Stimulated activated CD4-positive, alpha-beta T cell treated with anti-CD3 and anti-CD28 coated beads, TNF-alpha, amount 100 ng/mL, for 48 hours (primary cell): ENCODE data around the gene UNC5CL.

Experiments
- DNase-seq, 3 donors: peaks; one replicate each; pipeline ENCODE4 v3.0.0-alpha.2; 2020; ENCODE audit warnings: low read depth in 3 of 3

Gene UNC5CL, protein sequence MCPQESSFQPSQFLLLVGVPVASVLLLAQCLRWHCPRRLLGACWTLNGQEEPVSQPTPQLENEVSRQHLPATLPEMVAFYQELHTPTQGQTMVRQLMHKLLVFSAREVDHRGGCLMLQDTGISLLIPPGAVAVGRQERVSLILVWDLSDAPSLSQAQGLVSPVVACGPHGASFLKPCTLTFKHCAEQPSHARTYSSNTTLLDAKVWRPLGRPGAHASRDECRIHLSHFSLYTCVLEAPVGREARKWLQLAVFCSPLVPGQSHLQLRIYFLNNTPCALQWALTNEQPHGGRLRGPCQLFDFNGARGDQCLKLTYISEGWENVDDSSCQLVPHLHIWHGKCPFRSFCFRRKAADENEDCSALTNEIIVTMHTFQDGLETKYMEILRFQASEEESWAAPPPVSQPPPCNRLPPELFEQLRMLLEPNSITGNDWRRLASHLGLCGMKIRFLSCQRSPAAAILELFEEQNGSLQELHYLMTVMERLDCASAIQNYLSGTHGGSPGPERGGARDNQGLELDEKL

DNA sequence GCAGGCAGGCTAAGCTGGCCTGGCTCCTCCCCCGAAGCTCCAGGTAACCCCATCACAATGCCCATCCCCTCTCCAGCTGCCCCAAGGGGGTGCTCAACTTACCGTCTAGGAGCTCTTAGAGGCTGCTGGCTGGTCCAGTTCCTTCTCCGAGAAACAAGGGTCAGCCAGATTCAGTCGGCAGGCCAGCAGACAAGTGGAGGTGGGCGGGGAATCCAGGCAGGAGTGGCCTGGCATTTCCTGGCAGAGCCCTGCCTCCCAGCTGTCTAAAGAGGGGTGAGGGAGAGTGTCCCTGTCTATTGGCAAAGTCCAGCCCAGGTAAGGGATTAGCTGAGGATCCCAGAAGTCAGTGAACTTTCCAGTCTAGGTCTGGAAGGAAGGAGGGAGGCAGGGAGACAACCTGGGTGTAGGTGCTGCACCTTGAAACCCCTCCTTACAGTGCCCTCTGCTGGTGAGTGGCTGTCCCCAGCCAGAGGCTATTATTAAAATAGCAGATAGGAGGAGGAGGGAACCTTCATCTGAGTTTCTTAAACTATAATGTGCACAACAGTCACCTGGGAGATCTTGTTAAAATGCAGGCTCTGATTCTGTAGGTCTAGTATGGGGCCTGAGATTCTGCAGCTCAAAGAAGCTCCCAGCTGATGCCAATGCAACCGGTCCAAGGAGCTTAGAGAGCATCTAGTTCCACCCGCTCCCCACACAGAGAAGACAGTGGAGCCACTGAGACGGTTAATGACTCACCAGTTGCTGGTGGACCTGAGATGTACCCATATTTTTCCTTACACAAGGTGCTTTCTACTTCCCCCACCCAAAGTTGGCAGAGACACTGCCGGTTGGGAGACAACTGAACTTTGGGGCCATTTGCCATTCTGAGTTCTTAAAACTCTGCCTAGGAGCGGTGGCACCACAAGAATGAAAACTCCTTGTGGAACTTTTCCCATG, at the start of gene UNC5CL:
Gene UNC5CL (minus strand): TSS at position 162 of the 939 bp plus-strand sequence. CDS start 4,147 bp downstream, outside the sequence.
- DNase-seq, result peak; percentile 24 to 65 (median 32)

DNA sequence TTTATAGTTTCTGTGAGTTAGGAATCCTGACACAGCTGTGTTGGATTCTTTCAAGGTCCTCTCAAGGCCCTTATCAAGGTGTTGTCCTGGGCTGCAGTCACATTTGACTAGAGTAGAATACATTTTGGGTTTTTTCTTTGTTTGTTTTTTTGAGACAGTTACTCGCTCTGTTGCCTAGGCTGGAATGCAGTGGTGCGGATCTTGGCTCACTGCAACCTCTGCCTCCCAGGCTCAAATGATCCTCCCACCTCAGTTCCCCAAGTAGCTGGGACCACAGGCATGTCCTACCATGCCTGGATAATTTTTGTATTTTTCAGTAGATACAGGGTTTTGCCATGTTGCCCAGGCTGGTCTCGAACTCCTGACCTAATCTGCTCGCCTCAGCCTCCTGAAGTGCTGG, 49.4 kb upstream of the UNC5CL start:
- no peak for DNase-seq

- DNase-seq, result no peak
Measured at GRCh38 chr6:41085182-41085581, 46.2 kb upstream of the UNC5CL start.

DNA sequence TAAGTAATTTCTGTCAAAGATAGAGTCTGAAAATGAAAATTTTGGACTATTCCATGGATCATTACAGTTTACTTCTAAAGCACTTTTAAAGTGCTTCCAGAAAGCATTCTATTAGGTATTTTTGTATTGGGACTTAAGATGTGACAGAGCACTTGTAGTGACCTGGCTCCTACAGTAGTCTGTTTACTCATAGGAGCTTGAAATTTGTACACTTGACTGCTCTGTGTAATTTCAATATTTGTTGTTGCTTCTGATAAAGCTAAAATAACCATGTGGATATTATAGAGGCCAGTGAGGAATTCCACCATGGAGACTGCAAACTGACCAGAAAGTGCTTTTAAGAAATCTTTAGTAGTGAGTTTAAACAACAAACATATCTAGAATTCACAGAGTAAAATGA, 44.1 kb upstream of the UNC5CL start:
- DNase-seq, result no peak

- DNase-seq, result no peak
Measured at GRCh38 chr6:41080621-41081020, 41.6 kb upstream of the UNC5CL start.

- no peak for DNase-seq
Measured at GRCh38 chr6:41079080-41079479, 40.1 kb upstream of the UNC5CL start.

DNA sequence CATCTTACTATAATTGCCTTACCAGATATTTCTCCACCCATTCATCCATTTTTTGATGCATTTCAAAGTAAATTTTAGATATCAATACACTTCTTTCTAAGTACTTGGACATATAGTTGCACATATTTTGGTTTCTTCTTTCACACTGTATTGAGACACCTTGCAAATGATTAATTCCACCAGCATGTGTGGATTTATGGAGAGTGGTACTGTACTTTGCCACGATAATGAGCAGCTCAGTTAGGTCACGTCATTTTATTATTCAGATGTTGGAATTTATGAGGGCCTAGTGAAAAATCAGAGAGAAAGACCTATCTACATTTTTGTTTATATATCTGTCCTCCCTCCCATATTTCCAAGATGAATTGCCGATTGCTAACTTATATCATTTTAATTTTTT, 39.1 kb upstream of the UNC5CL start:
- DNase-seq, result no peak

DNA sequence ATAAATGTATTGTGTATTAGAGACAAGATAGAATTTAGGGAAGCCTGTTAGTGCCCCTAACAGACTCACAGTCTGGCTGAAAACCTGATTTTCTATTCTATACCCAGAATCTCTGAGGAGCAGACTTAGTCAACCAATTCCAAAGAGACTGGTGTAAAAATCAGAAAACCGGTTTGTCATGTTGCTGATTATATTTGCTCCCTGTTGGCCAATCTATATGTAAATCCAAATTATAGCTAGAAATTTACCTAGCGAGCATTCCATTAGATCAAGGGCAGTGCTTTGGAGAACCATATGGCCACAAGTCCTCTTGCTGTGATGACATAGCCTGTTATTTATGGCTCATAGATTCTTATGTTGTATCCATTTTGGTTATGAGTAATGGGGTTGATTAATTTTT, 38.5 kb upstream of the UNC5CL start:
- DNase-seq, result no peak

GRCh38 chr6:41075651-41076626, 36.9 kb upstream of the UNC5CL start:
- DNase-seq, result no peak

GRCh38 chr6:41074692-41075436, 35.8 kb upstream of the UNC5CL start:
- no peak for DNase-seq

GRCh38 chr6:41073968-41074691, 35.1 kb upstream of the UNC5CL start:
- DNase-seq, result no peak

DNA sequence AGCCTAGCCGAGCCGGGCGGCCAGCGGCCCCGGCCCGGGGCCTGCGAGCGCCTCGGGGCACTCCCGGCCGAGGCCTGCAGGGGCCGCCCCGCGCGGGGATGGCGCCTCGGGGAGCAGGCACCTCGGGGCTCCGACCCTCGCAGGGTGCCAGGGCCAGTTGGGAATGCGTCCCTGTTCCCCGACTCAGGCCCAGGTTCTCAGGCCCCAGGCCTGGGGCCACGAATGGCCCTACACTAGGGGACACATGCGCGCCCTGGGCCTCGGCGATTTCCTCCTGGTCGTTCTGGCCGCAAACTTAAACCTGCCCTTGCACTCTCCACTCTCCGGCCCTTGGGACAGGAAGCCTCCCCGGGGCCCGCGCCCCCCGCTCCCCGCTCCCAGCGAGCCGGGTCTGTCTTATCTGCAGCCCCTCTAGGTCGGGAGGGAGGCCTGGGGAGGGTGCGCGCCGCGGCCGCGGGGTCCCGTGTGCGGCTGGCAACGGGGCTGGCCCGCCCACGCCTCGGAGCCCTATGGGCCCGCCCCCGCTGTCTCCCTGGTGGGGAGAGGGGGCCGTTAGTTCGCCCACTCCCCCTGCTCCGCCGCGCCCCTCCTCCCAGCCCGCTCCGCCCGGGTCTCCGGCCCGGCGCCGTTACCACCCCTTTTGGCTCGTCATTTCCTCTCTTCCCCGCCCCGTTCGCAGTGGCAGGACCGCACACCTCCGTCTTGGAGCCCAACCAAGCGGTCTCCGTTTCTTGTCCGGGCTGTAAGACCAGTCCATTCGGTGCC, 34.4 kb upstream of the UNC5CL start:
- peak; percentile 61 to 81 (median 62) for DNase-seq

GRCh38 chr6:41072836-41073202, 33.8 kb upstream of the UNC5CL start, which contains the start of gene NFYA:
Gene NFYA (plus strand): TSS chr6:41072974. CDS start chr6:41079090, 6,116 bp downstream.
- peak in 1 of 3 donors; percentile 100 for DNase-seq

GRCh38 chr6:41071923-41072835, 33.2 kb upstream of the UNC5CL start, which contains the start of gene OARD1:
Gene OARD1 (minus strand): TSS chr6:41072356. CDS start chr6:41071634, 722 bp downstream.
- DNase-seq, result peak; percentile 97 to 100 (median 100)

GRCh38 chr6:41071501-41071922, 32.5 kb upstream of the UNC5CL start:
- peak in 2 of 3 donors; percentile 44 to 55 for DNase-seq

DNA sequence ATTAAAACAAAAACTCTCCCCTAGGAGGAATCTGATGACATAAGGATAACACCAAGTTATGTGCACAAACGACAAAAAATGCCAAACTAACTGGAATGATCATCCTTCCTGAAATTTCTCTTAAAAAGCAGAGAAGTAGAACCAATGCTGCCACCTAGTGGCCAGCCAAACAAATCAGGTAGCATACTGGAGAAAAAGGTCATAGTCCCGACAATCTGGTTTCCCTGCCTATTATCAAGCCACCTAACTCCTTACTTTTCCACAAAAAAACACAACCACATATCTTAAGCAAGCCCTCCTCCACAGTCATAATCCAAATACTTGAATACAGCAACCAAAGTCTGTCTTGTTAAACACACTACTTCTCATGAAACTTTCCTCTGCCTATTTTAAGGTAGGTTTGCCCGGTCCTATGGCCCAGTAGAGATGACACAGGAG, 27.9 kb upstream of the UNC5CL start:
- peak; percentile 13 to 45 (median 32) for DNase-seq

GRCh38 chr6:41065550-41066026, 26.6 kb upstream of the UNC5CL start:
- DNase-seq, result no peak
